Cardiac fibroblast (primary cell): Measurements from ENCODE around the gene PODXL.

Experiments used
- DNase-seq, 2 donors: peaks; one replicate each; pipeline versions ENCODE4 v3.0.0 to v3.0.0-alpha.2; 2010; ENCODE audit warnings: low read depth in 2 of 2
- H3K4me3 ChIP-seq, 2 donors: replicated peaks in 1 of 2; 1 replicate in 1 of 2; 2 replicates in 1 of 2; pipeline ENCODE4 v1.5.1; 2011; ENCODE audit warnings: low read depth in 2 of 2, low read length in 2 of 2, mild to moderate bottlenecking in 2 of 2, moderate library complexity in 1 of 2
- TF ChIP-seq, protein P1 (sequence below): IDR thresholded peaks from one replicate; pipeline ENCODE4 v1.5.1; 2011; ENCODE audit warnings: low read depth, mild to moderate bottlenecking, low read length, inconsistent platforms

Gene PODXL

DNA sequence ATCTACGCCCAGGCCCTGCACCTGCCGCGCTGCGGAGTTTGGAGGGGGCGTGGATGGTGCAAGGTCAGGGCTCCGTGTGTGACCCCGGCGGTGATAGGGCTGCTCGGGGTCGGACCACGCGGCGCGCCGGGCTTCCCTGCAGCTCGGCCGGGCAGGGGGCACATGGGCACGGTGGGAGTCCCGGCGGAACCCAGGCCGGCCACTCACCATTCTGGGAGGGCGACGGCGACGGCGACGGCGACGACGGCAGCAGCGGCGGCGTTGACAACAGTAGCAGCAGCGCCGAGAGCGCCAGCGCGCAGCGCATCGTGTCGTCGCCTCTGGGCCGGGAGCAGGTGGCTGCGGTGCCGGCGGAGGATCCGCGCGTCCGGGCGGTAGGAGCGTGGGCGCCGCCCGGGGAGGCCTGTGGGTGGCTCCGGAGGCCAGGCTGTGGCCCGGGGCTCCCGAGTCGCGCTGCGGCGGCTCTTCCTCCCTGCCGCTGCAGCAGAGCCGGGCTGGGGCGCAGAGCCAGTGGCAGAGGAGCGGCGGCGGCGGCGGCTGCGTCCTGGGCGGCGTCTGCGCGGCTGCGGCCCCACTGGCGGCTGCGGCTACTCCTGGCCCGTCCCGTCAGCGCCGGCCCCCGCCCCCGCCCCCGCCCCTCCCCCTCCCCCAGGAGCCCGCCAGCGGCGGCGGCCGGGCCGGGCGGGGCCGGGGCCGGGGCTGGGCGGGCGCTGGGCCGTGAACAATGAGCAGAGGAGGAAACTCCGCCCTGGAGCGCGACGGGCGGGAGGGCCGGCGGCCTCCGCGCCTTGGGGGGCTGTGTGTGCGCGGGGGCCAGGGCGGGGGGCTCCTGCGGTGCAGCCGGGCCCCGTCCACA lies at the start of gene PODXL:
Gene PODXL (minus strand): TSS at position 576 of the 856 bp plus-strand sequence. CDS start 269 bp downstream, at position 307.
- peak within 1 kb of the TSS; percentile 43 to 50 for H3K4me3 ChIP-seq
- DNase-seq = peak; percentile 33 to 59

DNA sequence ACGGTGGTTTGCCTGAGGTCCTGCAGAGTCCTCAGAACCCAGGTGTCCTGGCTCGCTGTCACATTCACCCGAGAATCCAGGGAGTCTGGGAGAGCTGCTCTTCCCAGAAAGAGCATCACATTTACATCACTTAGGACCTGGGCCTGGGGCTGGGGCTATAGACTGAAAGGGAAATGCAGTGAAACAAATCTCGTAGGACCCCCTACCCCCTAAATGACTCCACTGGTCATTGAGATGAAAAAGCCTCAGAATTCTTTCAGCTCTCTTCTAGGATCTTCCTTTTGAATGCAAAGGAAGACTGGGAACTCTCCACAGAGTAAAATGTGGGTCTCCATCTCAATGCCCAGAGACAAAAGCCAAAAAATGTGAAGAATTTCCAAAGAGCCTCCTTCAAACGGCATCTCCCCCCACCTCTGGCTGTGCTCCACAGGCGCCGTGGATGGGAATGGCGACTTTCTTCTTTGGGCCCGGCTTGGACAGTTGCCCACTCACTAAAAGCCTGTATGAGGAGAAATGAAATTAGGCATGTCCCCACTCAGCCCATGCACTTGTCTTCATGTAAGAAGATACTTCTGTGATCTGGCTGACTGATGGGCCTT lies 49.0 kb upstream of the PODXL start:
- no peak overlapping the region for H3K4me3 ChIP-seq
- peak in 1 of 2 donors; percentile 18 for DNase-seq
- TF ChIP-seq, protein P1, sequence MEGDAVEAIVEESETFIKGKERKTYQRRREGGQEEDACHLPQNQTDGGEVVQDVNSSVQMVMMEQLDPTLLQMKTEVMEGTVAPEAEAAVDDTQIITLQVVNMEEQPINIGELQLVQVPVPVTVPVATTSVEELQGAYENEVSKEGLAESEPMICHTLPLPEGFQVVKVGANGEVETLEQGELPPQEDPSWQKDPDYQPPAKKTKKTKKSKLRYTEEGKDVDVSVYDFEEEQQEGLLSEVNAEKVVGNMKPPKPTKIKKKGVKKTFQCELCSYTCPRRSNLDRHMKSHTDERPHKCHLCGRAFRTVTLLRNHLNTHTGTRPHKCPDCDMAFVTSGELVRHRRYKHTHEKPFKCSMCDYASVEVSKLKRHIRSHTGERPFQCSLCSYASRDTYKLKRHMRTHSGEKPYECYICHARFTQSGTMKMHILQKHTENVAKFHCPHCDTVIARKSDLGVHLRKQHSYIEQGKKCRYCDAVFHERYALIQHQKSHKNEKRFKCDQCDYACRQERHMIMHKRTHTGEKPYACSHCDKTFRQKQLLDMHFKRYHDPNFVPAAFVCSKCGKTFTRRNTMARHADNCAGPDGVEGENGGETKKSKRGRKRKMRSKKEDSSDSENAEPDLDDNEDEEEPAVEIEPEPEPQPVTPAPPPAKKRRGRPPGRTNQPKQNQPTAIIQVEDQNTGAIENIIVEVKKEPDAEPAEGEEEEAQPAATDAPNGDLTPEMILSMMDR = no peak

More for the DNA sequence above, at the start of gene PODXL:
- TF ChIP-seq, protein P1 = no peak

DNA sequence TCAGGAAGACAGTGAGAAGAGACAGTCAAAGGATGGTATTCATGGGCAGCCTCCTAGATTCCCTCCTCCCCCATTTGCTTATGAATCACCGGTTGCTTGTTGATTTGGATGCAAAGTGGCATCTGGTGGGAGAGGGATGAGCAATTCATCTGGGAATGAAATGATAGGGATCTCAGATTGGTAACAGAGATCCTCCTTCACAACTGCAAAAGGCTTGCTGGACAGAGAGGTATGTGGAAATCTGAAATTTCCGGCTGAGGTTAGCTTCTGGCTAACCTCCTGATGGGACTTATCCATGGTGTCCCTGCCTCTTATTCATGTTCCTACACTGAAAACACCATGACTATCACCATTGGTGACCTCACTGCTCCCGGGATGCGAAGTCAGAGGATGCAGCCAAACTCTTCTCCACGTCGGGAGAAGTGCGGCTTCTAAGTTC lies 48.4 kb upstream of the PODXL start:
- DNase-seq = peak; percentile 35 to 47
- TF ChIP-seq, protein P1 = no peak
- no peak overlapping the region for H3K4me3 ChIP-seq

DNA sequence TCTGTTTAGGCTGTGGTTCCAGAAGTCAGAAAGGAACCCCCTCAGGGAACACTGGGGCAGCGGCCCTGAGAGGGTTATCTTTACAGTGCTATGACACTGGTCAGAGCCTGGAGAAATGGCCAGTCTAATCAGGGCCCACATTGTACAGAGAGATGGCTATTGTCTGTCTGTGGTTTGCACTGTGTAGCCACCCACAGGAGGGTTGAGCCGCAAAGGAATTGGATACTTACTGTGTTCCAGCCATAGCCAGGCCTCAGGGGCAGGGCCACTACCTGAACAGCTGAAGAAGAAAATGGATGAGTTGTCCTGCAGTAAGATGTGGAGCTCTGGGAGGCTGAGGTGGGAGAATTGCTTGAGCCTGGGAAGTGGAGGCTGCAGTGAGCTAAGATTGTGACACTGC lies 47.5 kb upstream of the PODXL start:
- TF ChIP-seq, protein P1 = no peak
- no peak overlapping the region for H3K4me3 ChIP-seq
- DNase-seq = no peak

DNA sequence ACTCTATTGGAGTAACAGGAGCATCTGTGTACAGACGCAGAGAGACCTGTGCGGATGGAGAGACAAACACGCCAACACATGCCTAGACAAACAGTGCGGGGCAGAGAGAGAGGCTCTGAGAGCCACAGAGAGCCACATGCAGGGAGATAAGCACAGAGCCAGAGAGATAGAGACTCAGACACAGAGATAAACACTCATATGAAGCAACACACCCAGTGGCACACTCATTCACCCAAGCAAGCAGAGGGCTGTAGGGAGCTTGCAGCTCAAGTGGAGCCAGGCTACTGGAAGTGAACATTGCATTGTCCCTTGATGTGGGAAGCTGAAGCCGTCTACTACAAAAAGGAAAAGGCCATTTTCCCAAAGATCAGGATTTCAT lies 46.6 kb upstream of the PODXL start:
- no peak overlapping the region for H3K4me3 ChIP-seq
- DNase-seq = no peak
- TF ChIP-seq, protein P1 = no peak

DNA sequence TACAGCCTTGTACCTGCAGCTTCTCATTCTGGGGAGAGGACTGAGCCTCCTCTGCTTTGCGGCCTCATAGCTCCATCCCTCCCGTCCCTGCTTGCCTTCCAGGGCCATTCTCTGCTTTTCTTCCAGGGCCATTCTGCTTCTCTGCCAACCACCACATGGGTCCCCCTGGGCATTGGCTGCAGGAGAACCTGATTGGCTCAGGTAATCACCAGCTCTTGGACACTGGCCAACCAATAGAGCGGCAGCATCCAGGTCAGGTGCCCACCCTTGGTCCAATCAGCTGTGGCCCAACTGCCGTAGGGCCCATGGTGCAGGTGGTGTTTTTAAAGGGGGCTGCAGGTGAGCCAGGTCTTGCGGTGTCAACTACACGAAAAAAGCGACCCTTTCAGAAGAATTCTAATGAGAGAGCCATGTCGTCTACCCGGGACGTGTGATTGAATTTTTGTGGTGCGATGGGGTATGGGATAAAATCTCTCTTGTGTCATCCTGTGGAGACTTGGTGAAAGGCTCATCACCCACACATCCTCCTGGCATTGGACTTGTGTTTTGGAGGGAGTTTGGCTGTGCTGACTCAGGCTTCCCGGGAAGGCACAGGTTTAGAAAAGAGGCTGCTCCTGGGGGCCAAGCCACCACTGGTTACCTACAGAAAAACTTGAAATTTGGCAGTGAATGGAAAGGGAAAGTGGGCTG lies 46.0 kb upstream of the PODXL start:
- peak in 1 of 2 donors; percentile 16 for DNase-seq
- no peak overlapping the region for H3K4me3 ChIP-seq
- TF ChIP-seq, protein P1 = no peak
